Mesothelial cell of epicardium (in vitro differentiated cells): ENCODE measurements around the gene PLD5. TPM values are rescaled to one million over a fixed set of nuclear protein-coding genes. Genes with fewer than 3 reads are reported as not detected.
"Not testable (repeated sequence)": the region's sequence is repeated elsewhere in the genome, so short reads cannot be mapped to it uniquely, and the experiment has no call there.

Source experiments
- DNase-seq, 2 experiments: peaks; one replicate each; pipeline ENCODE4 v3.0.0; 2021; ENCODE audit warnings: low spot score in 2 of 2; ENCODE audit not compliant: unreplicated experiment in 2 of 2
- H3K27ac Mint-ChIP-seq: 2 replicates; pipeline ENCODE4 v1.8.0; 2021; ENCODE audit warnings: mixed read lengths
- H3K27me3 Mint-ChIP-seq: 2 replicates; pipeline ENCODE4 v1.8.0; 2021; ENCODE audit warnings: low read depth, mixed read lengths
- H3K36me3 Mint-ChIP-seq: 2 replicates; pipeline ENCODE4 v1.8.0; 2021; ENCODE audit warnings: mixed read lengths
- H3K4me1 Mint-ChIP-seq: 2 replicates; pipeline ENCODE4 v1.8.0; 2021; ENCODE audit warnings: mixed read lengths
- H3K4me3 Mint-ChIP-seq: 2 replicates; pipeline ENCODE4 v1.8.0; 2021; ENCODE audit warnings: mild to moderate bottlenecking, moderate library complexity, mixed read lengths
- H3K9me3 Mint-ChIP-seq: 2 replicates; pipeline ENCODE4 v1.8.0; 2021; ENCODE audit warnings: mixed read lengths
- total RNA-seq: library from RNA; stranded (reverse); gene quantifications from 3 replicates; pipeline ENCODE4 v1.2.1, GENCODE V29; 2021
- TF ChIP-seq, protein P1 (sequence below): fragments of 200-600 bp; sonication (generic); IDR thresholded peaks from one replicate; pipeline ENCODE4 v1.5.0; 2021; ENCODE audit warnings: antibody characterized with exemption; ENCODE audit not compliant: unreplicated experiment

PLD5 gene
- total RNA-seq, 1 donor from 2014 or later, result 4.3 TPM

DNA sequence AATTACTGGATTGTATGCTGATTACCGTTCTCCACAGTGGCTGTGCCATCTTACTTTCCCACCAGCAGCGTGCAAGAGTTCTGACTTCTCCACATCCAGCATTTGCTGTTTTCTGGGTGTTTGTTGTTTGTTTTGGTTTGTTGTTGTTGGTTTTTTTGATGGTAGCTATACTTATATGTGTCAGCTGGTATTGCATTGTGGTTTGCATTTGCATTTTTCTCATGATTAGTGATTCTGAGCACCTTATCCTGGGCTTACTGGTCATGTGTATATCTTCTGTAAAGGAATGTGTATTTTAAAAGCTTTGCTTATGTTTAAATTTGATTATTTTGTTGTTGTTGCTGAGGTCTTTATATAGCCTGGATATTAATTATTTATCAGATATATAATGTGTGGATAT is 458.7 kb downstream of the PLD5 start:
- Mint-ChIP-seq H3K27ac (no peak overlapping the region), H3K4me3 (no peak overlapping the region), H3K36me3 (no peaks in the 10 kb centered on the region), H3K9me3 (no peaks in the 10 kb centered on the region), H3K27me3 (no peaks in the 10 kb centered on the region), H3K4me1 (no peaks in the 10 kb centered on the region)
- no peak for DNase-seq
- TF ChIP-seq, protein P1, sequence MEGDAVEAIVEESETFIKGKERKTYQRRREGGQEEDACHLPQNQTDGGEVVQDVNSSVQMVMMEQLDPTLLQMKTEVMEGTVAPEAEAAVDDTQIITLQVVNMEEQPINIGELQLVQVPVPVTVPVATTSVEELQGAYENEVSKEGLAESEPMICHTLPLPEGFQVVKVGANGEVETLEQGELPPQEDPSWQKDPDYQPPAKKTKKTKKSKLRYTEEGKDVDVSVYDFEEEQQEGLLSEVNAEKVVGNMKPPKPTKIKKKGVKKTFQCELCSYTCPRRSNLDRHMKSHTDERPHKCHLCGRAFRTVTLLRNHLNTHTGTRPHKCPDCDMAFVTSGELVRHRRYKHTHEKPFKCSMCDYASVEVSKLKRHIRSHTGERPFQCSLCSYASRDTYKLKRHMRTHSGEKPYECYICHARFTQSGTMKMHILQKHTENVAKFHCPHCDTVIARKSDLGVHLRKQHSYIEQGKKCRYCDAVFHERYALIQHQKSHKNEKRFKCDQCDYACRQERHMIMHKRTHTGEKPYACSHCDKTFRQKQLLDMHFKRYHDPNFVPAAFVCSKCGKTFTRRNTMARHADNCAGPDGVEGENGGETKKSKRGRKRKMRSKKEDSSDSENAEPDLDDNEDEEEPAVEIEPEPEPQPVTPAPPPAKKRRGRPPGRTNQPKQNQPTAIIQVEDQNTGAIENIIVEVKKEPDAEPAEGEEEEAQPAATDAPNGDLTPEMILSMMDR, result no peak

DNA sequence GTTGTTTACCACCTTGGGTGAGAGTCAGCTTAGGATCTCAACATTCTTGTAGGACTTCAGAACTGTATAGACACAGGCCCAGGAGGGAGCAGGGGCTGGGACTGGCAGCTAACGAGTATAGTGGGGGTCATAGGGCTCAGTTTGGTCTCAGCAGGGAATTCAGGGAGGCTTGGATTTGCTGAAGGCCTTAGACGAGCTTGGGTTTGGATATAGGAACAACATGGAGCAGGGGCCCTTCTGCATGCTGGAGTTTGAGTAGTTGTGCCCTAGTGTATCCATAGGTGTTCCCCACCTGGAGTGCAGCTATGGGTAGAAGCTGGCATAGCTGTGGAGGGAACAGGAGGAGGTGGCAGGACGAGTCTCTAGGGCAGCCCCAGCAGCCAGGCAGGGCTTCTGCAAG is 462.2 kb downstream of the PLD5 start:
- Mint-ChIP-seq H3K9me3 (no peaks in the 10 kb centered on the region), H3K4me1 (peaks cover 2% of the 10 kb centered on the region), H3K4me3 (no peak overlapping the region), H3K27ac (no peak overlapping the region), H3K27me3 (no peaks in the 10 kb centered on the region), H3K36me3 (no peaks in the 10 kb centered on the region)
- TF ChIP-seq, protein P1, result no peak
- DNase-seq, result no peak

DNA sequence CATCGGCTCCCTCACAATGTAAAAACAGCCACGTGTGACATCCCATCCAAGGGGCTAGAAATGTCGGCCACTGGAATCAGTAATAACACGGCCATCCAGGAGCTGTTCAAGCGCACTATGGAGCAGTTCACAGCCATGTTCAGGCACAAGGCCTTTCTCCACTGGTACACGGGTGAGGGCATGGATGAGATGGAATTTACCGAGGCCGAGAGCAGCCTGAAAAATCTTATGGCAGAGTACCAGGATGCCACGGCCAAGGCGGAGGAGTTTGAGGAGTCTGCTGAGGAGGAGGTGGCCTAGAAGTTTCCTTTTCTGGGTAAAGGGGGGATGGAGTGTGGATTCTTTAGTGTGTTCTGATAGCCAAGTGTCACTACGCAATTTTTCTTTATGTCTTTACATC is 464.5 kb downstream of the PLD5 start:
- H3K36me3 Mint-ChIP-seq, result no peaks in the 10 kb centered on the region
- peaks cover 20% of the 10 kb centered on the region for H3K4me1 Mint-ChIP-seq
- H3K27ac Mint-ChIP-seq, result no peak overlapping the region
- TF ChIP-seq, protein P1, result no peak
- DNase-seq, result no peak
- no peak overlapping the region for H3K4me3 Mint-ChIP-seq
- H3K27me3 Mint-ChIP-seq, result no peaks in the 10 kb centered on the region
- no peaks in the 10 kb centered on the region for H3K9me3 Mint-ChIP-seq

DNA sequence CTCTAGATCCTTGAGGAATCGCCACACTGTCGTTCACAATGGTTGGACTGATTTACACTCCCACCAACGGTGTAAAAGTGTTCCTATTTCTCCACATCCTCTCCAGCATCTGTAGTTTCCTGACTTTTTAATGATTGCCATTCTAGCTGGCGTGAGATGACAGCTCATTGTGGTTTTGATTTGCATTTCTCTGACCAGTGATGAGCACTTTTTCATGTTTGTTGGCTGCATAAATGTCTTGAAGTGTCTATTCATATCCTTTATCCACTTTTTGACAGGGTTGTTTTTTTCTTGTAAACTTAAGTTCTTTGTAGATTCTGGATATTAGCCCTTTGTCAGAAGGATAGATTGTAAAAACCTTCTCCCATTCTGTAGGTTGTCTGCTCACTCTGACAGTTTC is 465.9 kb downstream of the PLD5 start:
- not testable (repeated sequence) for H3K4me3 Mint-ChIP-seq, DNase-seq, H3K9me3 Mint-ChIP-seq, H3K27me3 Mint-ChIP-seq, H3K36me3 Mint-ChIP-seq, H3K27ac Mint-ChIP-seq
- H3K4me1 Mint-ChIP-seq, result peaks cover 21% of the 10 kb centered on the region

DNA sequence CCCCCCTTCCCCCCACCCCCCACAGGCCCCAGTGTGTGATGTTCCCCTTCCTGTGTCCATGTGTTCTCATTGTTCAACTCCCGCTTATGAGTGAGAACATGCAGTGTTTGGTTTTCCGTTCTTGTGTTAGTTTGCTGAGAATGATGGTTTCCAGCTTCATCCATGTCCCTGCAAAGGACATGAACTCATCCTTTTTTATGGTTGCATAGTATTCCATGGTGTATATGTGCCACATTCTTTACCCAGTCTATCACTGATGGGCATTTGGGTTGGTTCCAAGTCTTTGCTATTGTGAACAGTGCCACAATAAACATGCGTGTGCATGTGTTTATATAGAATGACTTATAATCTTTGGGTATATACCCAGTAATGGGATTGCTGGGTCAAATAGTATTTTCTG is 466.3 kb downstream of the PLD5 start:
- H3K9me3 Mint-ChIP-seq, DNase-seq, H3K4me3 Mint-ChIP-seq, H3K36me3 Mint-ChIP-seq, H3K27ac Mint-ChIP-seq, H3K27me3 Mint-ChIP-seq: not testable (repeated sequence)
- peaks cover 21% of the 10 kb centered on the region for H3K4me1 Mint-ChIP-seq

DNA sequence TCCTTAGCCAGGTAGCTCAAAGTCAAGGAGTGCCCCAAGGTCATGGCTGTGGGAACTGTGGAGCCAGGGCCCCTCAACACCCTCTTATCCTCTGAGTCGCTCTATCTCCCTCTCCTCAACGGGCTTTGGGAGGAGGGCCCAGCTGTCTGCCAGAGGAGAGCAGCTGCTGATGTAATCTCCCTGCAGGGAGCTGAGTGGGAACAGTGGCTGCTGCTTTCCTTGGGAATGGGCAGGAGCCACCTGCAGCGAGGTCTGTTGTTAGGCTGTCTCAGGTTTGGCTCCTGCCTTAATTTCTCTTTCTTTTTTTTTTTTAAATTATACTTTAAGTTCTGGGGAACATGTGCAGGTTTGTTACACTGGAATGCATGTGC is 466.8 kb downstream of the PLD5 start:
- H3K9me3 Mint-ChIP-seq, result no peaks in the 10 kb centered on the region
- no peaks in the 10 kb centered on the region for H3K36me3 Mint-ChIP-seq
- no peak overlapping the region for H3K4me3 Mint-ChIP-seq
- no peak for DNase-seq
- peaks cover 21% of the 10 kb centered on the region for H3K4me1 Mint-ChIP-seq
- TF ChIP-seq, protein P1, result no peak
- no peak overlapping the region for H3K27ac Mint-ChIP-seq
- H3K27me3 Mint-ChIP-seq, result no peaks in the 10 kb centered on the region

DNA sequence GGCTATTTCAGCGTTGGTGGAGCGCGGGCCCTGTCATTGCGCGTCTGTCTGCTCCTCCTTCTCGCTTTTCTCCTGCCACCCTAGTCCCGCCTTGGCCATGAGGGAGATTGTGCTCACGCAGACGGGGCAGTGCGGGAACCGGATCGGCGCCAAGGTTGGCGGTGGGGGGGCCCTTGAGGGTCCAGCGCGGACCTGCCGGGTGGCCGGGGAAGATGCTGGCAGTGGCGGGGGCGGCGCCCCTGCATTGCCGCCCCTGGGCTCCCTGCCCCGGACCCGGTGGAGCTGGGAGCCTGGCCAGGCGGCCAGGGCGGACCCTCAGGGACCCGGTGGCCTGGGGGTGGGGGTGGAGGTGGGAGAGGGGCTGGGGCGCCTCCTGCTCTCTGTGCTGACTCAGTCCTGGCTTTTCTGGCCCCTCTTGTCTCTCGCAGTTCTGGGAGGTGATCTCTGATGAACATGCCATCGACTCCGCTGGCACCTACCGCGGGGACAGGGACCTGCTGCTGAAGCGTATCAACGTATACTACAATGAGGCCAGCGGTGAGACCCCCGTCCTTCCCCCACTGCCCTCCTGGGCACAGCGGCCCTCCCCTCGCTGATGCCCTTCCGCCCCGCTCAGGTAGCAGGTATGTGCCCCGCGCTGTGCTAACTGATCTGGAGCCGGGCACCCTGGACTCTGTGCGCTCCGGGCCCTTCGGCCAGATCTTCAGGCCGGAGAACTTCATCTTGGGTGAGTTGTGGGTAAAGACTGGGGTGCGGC is 467.3 kb downstream of the PLD5 start:
- Mint-ChIP-seq H3K4me3 (no peak overlapping the region), H3K27ac (peak overlapping the region; percentile 47), H3K36me3 (no peaks in the 10 kb centered on the region), H3K27me3 (no peaks in the 10 kb centered on the region), H3K4me1 (peaks cover 21% of the 10 kb centered on the region), H3K9me3 (peaks cover 2% of the 10 kb centered on the region)
- no peak for DNase-seq
- TF ChIP-seq, protein P1, result no peak
